ENCODE measurements around the gene FUOM. TPM values are rescaled to one million over a fixed set of nuclear protein-coding genes. Genes with fewer than 3 reads are reported as not detected.

FUOM gene
- total and polyA plus RNA-seq, 2 donors (not counting 3 experiments of a cell fraction or from before 2014, with no cell fraction given), result 17.4 to 33.9 TPM

DNA sequence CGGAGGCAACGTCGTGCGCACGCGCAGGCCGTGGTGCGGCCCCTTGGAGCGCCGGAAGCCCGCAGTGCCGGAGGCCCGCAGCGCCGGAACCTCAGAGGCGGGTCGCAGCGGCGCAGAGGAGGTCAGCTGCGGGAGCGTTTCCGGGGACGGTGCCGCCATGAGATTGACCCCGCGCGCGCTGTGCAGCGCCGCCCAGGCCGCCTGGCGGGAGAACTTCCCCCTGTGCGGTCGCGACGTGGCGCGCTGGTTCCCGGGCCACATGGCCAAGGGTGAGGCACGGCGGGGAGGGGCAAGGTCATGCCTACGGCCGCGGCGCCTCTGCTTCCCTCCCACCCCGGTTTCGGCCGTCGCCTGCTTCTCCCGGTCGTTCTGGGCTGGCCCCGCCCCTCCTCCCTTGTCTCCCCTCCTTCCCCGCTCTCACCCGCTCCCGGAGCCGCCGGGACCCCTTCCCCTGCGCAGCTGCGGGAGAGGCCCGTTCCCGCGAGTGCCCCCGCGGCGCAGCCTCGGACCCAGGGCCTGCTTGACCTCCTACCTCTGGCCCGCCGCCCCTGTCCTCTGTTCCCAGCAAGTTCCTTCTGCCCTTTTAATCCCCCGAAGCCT is 36.3 kb upstream of the FUOM start, which contains the start of gene MTG1:
TSS of gene MTG1 (plus strand) at position 94 of the 600 bp plus-strand sequence. CDS start at position 158, 64 bp downstream.
- Histone ChIP-seq H4K20me1 (replicated peaks; ENCODE audit: control insufficient read depth, extremely low read depth, insufficient read depth, low read length) (no peaks in the 10 kb centered on the region), H3K9me1 (replicated peaks; ENCODE audit: control insufficient read depth, extremely low read depth, insufficient read depth, low read length) (no peaks in the 10 kb centered on the region), H3K79me2 (ENCODE audit: control insufficient read depth, insufficient read depth, low read length) (peaks cover 31% of the 10 kb centered on the region), H2AFZ (ENCODE audit: low read depth, low read length) (peak within 1 kb of the TSS; percentile 78), H3K9me3 (replicated peaks; ENCODE audit: control insufficient read depth, insufficient read depth, low read length) (no peaks in the 10 kb centered on the region), H3K36me3 (ENCODE audit: control insufficient read depth in 2 of 2, extremely low read depth in 1 of 2, insufficient read depth in 2 of 2, low read length in 2 of 2) (peaks cover 6 to 7% of the 10 kb centered on the region in 2 experiments), H3K4me3 (replicated peaks in 1 of 3; ENCODE audit: insufficient read depth in 1 of 3, low read depth in 1 of 3, low read length in 3 of 3) (peak within 1 kb of the TSS; percentile 46 to 83 (median 69)), H3K9ac (replicated peaks; ENCODE audit: extremely low read depth, insufficient read depth, low read length) (peak within 1 kb of the TSS; percentile 76), H3K4me2 (ENCODE audit: insufficient read depth, low read length) (peak within 1 kb of the TSS; percentile 73), H3K27me3 (ENCODE audit: control insufficient read depth in 2 of 2, insufficient read depth in 2 of 2, low read length in 2 of 2) (no peaks in the 10 kb centered on the region), H3K4me1 (ENCODE audit: control insufficient read depth, extremely low read depth, insufficient read depth, low read length) (peaks cover 9% of the 10 kb centered on the region), H3K27ac (ENCODE audit: insufficient read depth, low read depth, low read length) (peak within 1 kb of the TSS; percentile 12)
- intact Hi-C loops (cut with micrococcal nuclease), result loop anchor here (1.0 to 5.0 kb wide), 4 partner anchors 16 to 87 kb away; partner anchors contain the start of genes ECHS1, TUBGCP2 and ZNF511
- DNase-seq (ENCODE audit: low read depth, low spot score) (peak; percentile 90), FAIRE-seq (peak; percentile 87)
- dilution Hi-C loops (cut with MboI; ENCODE audit: extremely low pct_ligation_motif_present, low sequenced_read_pairs), result no loop called here
- POLR2A ChIA-PET, result no interaction called here
- CTCF ChIA-PET, result no interaction called here
- BruUV-seq (replicated peaks), result no TSS peak
- TF ChIP-seq FOS (IDR thresholded peaks at IDR 0.05; ENCODE audit: borderline replicate concordance, insufficient read depth, low read length), result no peak
- no peak for TF ChIP-seq JUN (IDR thresholded peaks at IDR 0.05; ENCODE audit: borderline replicate concordance, insufficient read depth, insufficient read length, low read depth)
- TF ChIP-seq, protein P1, sequence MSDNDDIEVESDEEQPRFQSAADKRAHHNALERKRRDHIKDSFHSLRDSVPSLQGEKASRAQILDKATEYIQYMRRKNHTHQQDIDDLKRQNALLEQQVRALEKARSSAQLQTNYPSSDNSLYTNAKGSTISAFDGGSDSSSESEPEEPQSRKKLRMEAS (IDR thresholded peaks at IDR 0.05; ENCODE audit: insufficient read depth, insufficient read length), result peak; percentile 51
- TF ChIP-seq CTCF (IDR thresholded peaks at IDR 0.05; ENCODE audit: extremely low read depth in 1 of 2, insufficient read depth in 1 of 2, low read depth in 1 of 2, low read length in 2 of 2), result peak in 1 of 2 donors; percentile 9
- no peak for TF ChIP-seq GATA2 (IDR thresholded peaks at IDR 0.05; ENCODE audit: insufficient read depth, insufficient read length, low read depth, low read length)
- peak; percentile 84 for TF ChIP-seq POLR2A (IDR thresholded peaks at IDR 0.05; ENCODE audit: low read depth, low read length)
- TF ChIP-seq POLR2AphosphoS5 (IDR thresholded peaks at IDR 0.05; ENCODE audit: insufficient read depth, low read depth, low read length), result peak; percentile 96

All from endothelial cell of umbilical vein (primary cell).